Testis (tissue), 3 donors: ENCODE data around the gene INA. TPM values are rescaled to one million over a fixed set of nuclear protein-coding genes. Genes with fewer than 3 reads are reported as not detected.

ENCODE experiments used
- DNase-seq: peaks from one replicate; pipeline ENCODE4 v3.0.0-alpha.2; 2019
- H3K27ac ChIP-seq, 2 donors: fragments of 200-600 bp; sonication (generic); one replicate each; pipeline ENCODE4 v1.5.1; 2019
- H3K27me3 ChIP-seq: fragments of 200-600 bp; sonication (generic); one replicate; pipeline ENCODE4 v1.5.1; 2019
- H3K36me3 ChIP-seq: fragments of 200-600 bp; sonication (generic); one replicate; pipeline ENCODE4 v1.5.1; 2017; ENCODE audit warnings: low read depth; ENCODE audit errors: missing control alignments
- H3K4me1 ChIP-seq: fragments of 200-600 bp; sonication (generic); one replicate; pipeline ENCODE4 v1.5.1; 2019
- H3K4me3 ChIP-seq, 2 donors: fragments of 200-600 bp; sonication (generic); one replicate each; pipeline ENCODE4 v1.5.1; 2017 to 2019
- H3K9me3 ChIP-seq: fragments of 200-600 bp; sonication (generic); one replicate; pipeline ENCODE4 v1.5.1; 2017
- CTCF ChIP-seq, 3 experiments: fragments of 450-650 bp in 2 of 3; fragments of 200-600 bp in 1 of 3; sonication (generic) in 1 of 3; IDR thresholded peaks; one replicate each; pipeline ENCODE4 v1.5.1; 2016 to 2019; ENCODE audit warnings: antibody characterized with exemption in 3 of 3, mild to moderate bottlenecking in 2 of 3, moderate library complexity in 1 of 3
- POLR2A ChIP-seq: fragments of 450-650 bp; IDR thresholded peaks from one replicate; pipeline ENCODE4 v1.6.1; 2017; ENCODE audit warnings: antibody characterized with exemption, mild to moderate bottlenecking, moderate library complexity
- WGBS, 2 donors: methylation state at CpG; one replicate each; pipeline ENCODE4 v1.1.5; 2018; 5-methylcytosine and 5-hydroxymethylcytosine counted together
- intact Hi-C: fragments of 100-400 bp; cut with DNase I; formaldehyde crosslinking; loops from one replicate; pipeline ENCODE4 v1.15.1; 2023; ENCODE audit warnings: low total_unique reads
- polyA plus RNA-seq: library from polyadenylated mRNA; stranded (reverse); fragments of 350-450 nt; fragmentation: Illumina TruSeq; extraction: RNeasy Lipid Tissue Mini Kit (QIAGEN cat#74804); gene quantifications from one replicate; pipeline ENCODE4 v1.2.3, GENCODE V29; 2014; ENCODE audit warnings: low read depth, low replicate concordance; ENCODE audit not compliant: insufficient read depth
- total RNA-seq, 2 donors: library from RNA; depleted of rRNA; stranded (reverse); fragments of >200 nt; gene quantifications; one replicate each; pipeline ENCODE4 v1.2.3, GENCODE V29; 2016

The INA gene
- total and polyA plus RNA-seq, 3 donors from 2014 or later: 4.3 to 7.7 (median 5.2) TPM

GRCh38 chr10:103278537-103278823 is 1.5 kb downstream of the INA start:
- Histone ChIP-seq H3K27me3 (no peaks in the 10 kb centered on the region), H3K36me3 (no peaks in the 10 kb centered on the region), H3K9me3 (no peaks in the 10 kb centered on the region), H3K27ac (no peak overlapping the region), H3K4me3 (peak overlapping the region in 1 of 2 donors; percentile 61), H3K4me1 (no peaks in the 10 kb centered on the region)
- no peak for DNase-seq
- 20 to 22% methylated on average over 12 of the region's 12 CpGs for WGBS, 2 donors
- intact Hi-C loops: no loop called here
- no peak for TF ChIP-seq POLR2A

- no peaks in the 10 kb centered on the region for H3K36me3 ChIP-seq
- WGBS, 2 donors: 0 to 2% methylated on average over 11 of the region's 11 CpGs
- intact Hi-C loops: no loop called here
- H3K4me1 ChIP-seq: no peaks in the 10 kb centered on the region
- H3K27me3 ChIP-seq: no peaks in the 10 kb centered on the region
- TF ChIP-seq POLR2A (no peak), CTCF (IDR thresholded peaks at IDR 0.05) (no peak)
- H3K4me3 ChIP-seq: no peak overlapping the region
- peak; percentile 68 for DNase-seq
- no peak overlapping the region for H3K27ac ChIP-seq
- no peaks in the 10 kb centered on the region for H3K9me3 ChIP-seq
Observed at GRCh38 chr10:103278862-103279298, 1.9 kb downstream of the INA start.

GRCh38 chr10:103280031-103280430 is 3.1 kb downstream of the INA start:
- TF ChIP-seq POLR2A (no peak), CTCF (IDR thresholded peaks at IDR 0.05) (no peak)
- H3K27ac ChIP-seq: no peak overlapping the region
- no peaks in the 10 kb centered on the region for H3K9me3 ChIP-seq
- no peaks in the 10 kb centered on the region for H3K4me1 ChIP-seq
- H3K27me3 ChIP-seq: no peaks in the 10 kb centered on the region
- 79 to 89% methylated on average over 3 of the region's 3 CpGs for WGBS, 2 donors
- H3K4me3 ChIP-seq: no peak overlapping the region
- intact Hi-C loops: no loop called here
- DNase-seq: no peak
- no peaks in the 10 kb centered on the region for H3K36me3 ChIP-seq

- no peaks in the 10 kb centered on the region for H3K27me3 ChIP-seq
Observed at GRCh38 chr10:103280506-103280905, 3.6 kb downstream of the INA start.

GRCh38 chr10:103281753-103282152 is 4.8 kb downstream of the INA start:
- intact Hi-C loops: no loop called here
- no peaks in the 10 kb centered on the region for H3K27me3 ChIP-seq
- H3K36me3 ChIP-seq: no peaks in the 10 kb centered on the region
- WGBS, 2 donors: 0 to 2% methylated on average over 13 to 14 of the region's 14 CpGs
- no peak overlapping the region for H3K27ac ChIP-seq
- TF ChIP-seq CTCF (IDR thresholded peaks at IDR 0.05): no peak
- TF ChIP-seq POLR2A: no peak
- H3K9me3 ChIP-seq: no peaks in the 10 kb centered on the region
- no peak overlapping the region for H3K4me3 ChIP-seq
- H3K4me1 ChIP-seq: no peaks in the 10 kb centered on the region
- peak; percentile 53 for DNase-seq

More at GRCh38 chr10:103280506-103280905, 3.6 kb downstream of the INA start:
- Histone ChIP-seq H3K4me3 (no peak overlapping the region), H3K36me3 (no peaks in the 10 kb centered on the region), H3K27ac (no peak overlapping the region), H3K4me1 (no peaks in the 10 kb centered on the region), H3K9me3 (no peaks in the 10 kb centered on the region)
- intact Hi-C loops: no loop called here
- WGBS, 2 donors: 88 to 89% methylated on average over 2 of the region's 2 CpGs
- TF ChIP-seq POLR2A: no peak
- TF ChIP-seq CTCF (IDR thresholded peaks at IDR 0.05): no peak
- no peak for DNase-seq
